ENCODE measurements around the gene BTRC.
"Not testable (repeated sequence)": the region's sequence is repeated elsewhere in the genome, so short reads cannot be mapped to it uniquely, and the experiment has no call there.

The BTRC gene

GRCh38 chr10:101373063-101373462 lies 19.1 kb downstream of the BTRC start:
- no peak overlapping the region for H3K4me3 ChIP-seq (ENCODE audit: low read length)
- no peak overlapping the region for H3K27ac ChIP-seq (ENCODE audit: low read length)
- no peaks in the 10 kb centered on the region for H3K9me3 ChIP-seq (ENCODE audit: control insufficient read depth, low read depth, low read length)
- H3K9ac ChIP-seq (ENCODE audit: low read length): no peak overlapping the region
- no peaks in the 10 kb centered on the region for H3K27me3 ChIP-seq (ENCODE audit: control insufficient read depth, insufficient read depth, low read length)
- peaks cover 6% of the 10 kb centered on the region for H3K4me1 ChIP-seq (ENCODE audit: control insufficient read depth, low read depth, low read length)
- H3K36me3 ChIP-seq (ENCODE audit: control insufficient read depth, low read depth, low read length): no peaks in the 10 kb centered on the region

GRCh38 chr10:101373993-101374392 lies 20.0 kb downstream of the BTRC start:
- not testable (repeated sequence) for H3K9ac ChIP-seq (ENCODE audit: low read length); H3K27ac ChIP-seq (ENCODE audit: low read length); H3K9me3 ChIP-seq (ENCODE audit: control insufficient read depth, low read depth, low read length); H3K4me1 ChIP-seq (ENCODE audit: control insufficient read depth, low read depth, low read length); H3K4me3 ChIP-seq (ENCODE audit: low read length); H3K36me3 ChIP-seq (ENCODE audit: control insufficient read depth, low read depth, low read length); H3K27me3 ChIP-seq (ENCODE audit: control insufficient read depth, insufficient read depth, low read length)

GRCh38 chr10:101375076-101375475 lies 21.1 kb downstream of the BTRC start:
- Histone ChIP-seq H3K4me1 (ENCODE audit: control insufficient read depth, low read depth, low read length) (peaks cover 6% of the 10 kb centered on the region), H3K9ac (ENCODE audit: low read length) (no peak overlapping the region), H3K36me3 (ENCODE audit: control insufficient read depth, low read depth, low read length) (no peaks in the 10 kb centered on the region), H3K27me3 (ENCODE audit: control insufficient read depth, insufficient read depth, low read length) (no peaks in the 10 kb centered on the region), H3K27ac (ENCODE audit: low read length) (no peak overlapping the region), H3K4me3 (ENCODE audit: low read length) (no peak overlapping the region), H3K9me3 (ENCODE audit: control insufficient read depth, low read depth, low read length) (no peaks in the 10 kb centered on the region)

GRCh38 chr10:101379663-101380352 lies 25.8 kb downstream of the BTRC start:
- Histone ChIP-seq H3K27ac (ENCODE audit: low read length) (no peak overlapping the region), H3K4me3 (ENCODE audit: low read length) (no peak overlapping the region), H3K9ac (ENCODE audit: low read length) (no peak overlapping the region), H3K27me3 (ENCODE audit: control insufficient read depth, insufficient read depth, low read length) (no peaks in the 10 kb centered on the region), H3K9me3 (ENCODE audit: control insufficient read depth, low read depth, low read length) (no peaks in the 10 kb centered on the region), H3K4me1 (ENCODE audit: control insufficient read depth, low read depth, low read length) (no peaks in the 10 kb centered on the region), H3K36me3 (ENCODE audit: control insufficient read depth, low read depth, low read length) (no peaks in the 10 kb centered on the region)

- Histone ChIP-seq H3K27ac (ENCODE audit: low read length) (no peak overlapping the region), H3K4me3 (ENCODE audit: low read length) (no peak overlapping the region), H3K36me3 (ENCODE audit: control insufficient read depth, low read depth, low read length) (no peaks in the 10 kb centered on the region), H3K4me1 (ENCODE audit: control insufficient read depth, low read depth, low read length) (no peaks in the 10 kb centered on the region), H3K27me3 (ENCODE audit: control insufficient read depth, insufficient read depth, low read length) (no peaks in the 10 kb centered on the region), H3K9ac (ENCODE audit: low read length) (no peak overlapping the region), H3K9me3 (ENCODE audit: control insufficient read depth, low read depth, low read length) (no peaks in the 10 kb centered on the region)
These were observed 26.5 kb downstream of the BTRC start for GRCh38 chr10:101380353-101381017.

- Histone ChIP-seq H3K4me1 (ENCODE audit: control insufficient read depth, low read depth, low read length) (no peaks in the 10 kb centered on the region), H3K9ac (ENCODE audit: low read length) (no peak overlapping the region), H3K27ac (ENCODE audit: low read length) (no peak overlapping the region), H3K4me3 (ENCODE audit: low read length) (no peak overlapping the region), H3K36me3 (ENCODE audit: control insufficient read depth, low read depth, low read length) (no peaks in the 10 kb centered on the region), H3K9me3 (ENCODE audit: control insufficient read depth, low read depth, low read length) (no peaks in the 10 kb centered on the region), H3K27me3 (ENCODE audit: control insufficient read depth, insufficient read depth, low read length) (no peaks in the 10 kb centered on the region)
These were observed 32.1 kb downstream of the BTRC start for GRCh38 chr10:101385866-101386658.

GRCh38 chr10:101386659-101387259 lies 32.8 kb downstream of the BTRC start:
- Histone ChIP-seq H3K9ac (ENCODE audit: low read length) (no peak overlapping the region), H3K27ac (ENCODE audit: low read length) (no peak overlapping the region), H3K4me3 (ENCODE audit: low read length) (no peak overlapping the region), H3K27me3 (ENCODE audit: control insufficient read depth, insufficient read depth, low read length) (no peaks in the 10 kb centered on the region), H3K36me3 (ENCODE audit: control insufficient read depth, low read depth, low read length) (no peaks in the 10 kb centered on the region), H3K4me1 (ENCODE audit: control insufficient read depth, low read depth, low read length) (no peaks in the 10 kb centered on the region), H3K9me3 (ENCODE audit: control insufficient read depth, low read depth, low read length) (no peaks in the 10 kb centered on the region)

GRCh38 chr10:101388676-101389276 lies 34.8 kb downstream of the BTRC start:
- Histone ChIP-seq H3K27me3 (ENCODE audit: control insufficient read depth, insufficient read depth, low read length) (no peaks in the 10 kb centered on the region), H3K27ac (ENCODE audit: low read length) (no peak overlapping the region), H3K9ac (ENCODE audit: low read length) (no peak overlapping the region), H3K4me3 (ENCODE audit: low read length) (no peak overlapping the region), H3K36me3 (ENCODE audit: control insufficient read depth, low read depth, low read length) (no peaks in the 10 kb centered on the region), H3K4me1 (ENCODE audit: control insufficient read depth, low read depth, low read length) (no peaks in the 10 kb centered on the region), H3K9me3 (ENCODE audit: control insufficient read depth, low read depth, low read length) (no peaks in the 10 kb centered on the region)

- H3K27ac ChIP-seq (ENCODE audit: low read length); H3K9me3 ChIP-seq (ENCODE audit: control insufficient read depth, low read depth, low read length); H3K4me1 ChIP-seq (ENCODE audit: control insufficient read depth, low read depth, low read length); H3K27me3 ChIP-seq (ENCODE audit: control insufficient read depth, insufficient read depth, low read length); H3K9ac ChIP-seq (ENCODE audit: low read length); H3K4me3 ChIP-seq (ENCODE audit: low read length); H3K36me3 ChIP-seq (ENCODE audit: control insufficient read depth, low read depth, low read length): not testable (repeated sequence)
These were observed 35.6 kb downstream of the BTRC start for GRCh38 chr10:101389532-101389931.

GRCh38 chr10:101389986-101390531 lies 36.1 kb downstream of the BTRC start:
- no peak overlapping the region for H3K9ac ChIP-seq (ENCODE audit: low read length)
- H3K4me3 ChIP-seq (ENCODE audit: low read length): no peak overlapping the region
- H3K27ac ChIP-seq (ENCODE audit: low read length): no peak overlapping the region
- H3K27me3 ChIP-seq (ENCODE audit: control insufficient read depth, insufficient read depth, low read length): no peaks in the 10 kb centered on the region
- no peaks in the 10 kb centered on the region for H3K36me3 ChIP-seq (ENCODE audit: control insufficient read depth, low read depth, low read length)
- no peaks in the 10 kb centered on the region for H3K9me3 ChIP-seq (ENCODE audit: control insufficient read depth, low read depth, low read length)
- H3K4me1 ChIP-seq (ENCODE audit: control insufficient read depth, low read depth, low read length): no peaks in the 10 kb centered on the region

GRCh38 chr10:101393378-101393777 lies 39.4 kb downstream of the BTRC start:
- Histone ChIP-seq H3K9ac (ENCODE audit: low read length) (no peak overlapping the region), H3K27ac (ENCODE audit: low read length) (no peak overlapping the region), H3K36me3 (ENCODE audit: control insufficient read depth, low read depth, low read length) (no peaks in the 10 kb centered on the region), H3K4me1 (ENCODE audit: control insufficient read depth, low read depth, low read length) (no peaks in the 10 kb centered on the region), H3K4me3 (ENCODE audit: low read length) (no peak overlapping the region), H3K27me3 (ENCODE audit: control insufficient read depth, insufficient read depth, low read length) (no peaks in the 10 kb centered on the region), H3K9me3 (ENCODE audit: control insufficient read depth, low read depth, low read length) (no peaks in the 10 kb centered on the region)

All from iPS-18a (cell line).